MM.1S (cell line): ENCODE results near the gene RGS19.

Source experiments
- DNase-seq: peaks from one replicate; pipeline ENCODE4 v3.0.0-alpha.2; 2015
- H2AFZ ChIP-seq: fragments of 300-600 bp; sonication (generic); 2 replicates; pipeline ENCODE4 v1.6.0; 2016; ENCODE audit warnings: antibody characterized with exemption, low read length
- H3F3A ChIP-seq: fragments of 300-600 bp; sonication (generic); 2 replicates; pipeline ENCODE4 v1.6.1; 2016; ENCODE audit warnings: mild to moderate bottlenecking, antibody characterized with exemption, low read length, moderate library complexity, mixed read lengths; ENCODE audit not compliant: insufficient read depth
- H3K27ac ChIP-seq: fragments of 300-600 bp; sonication (generic); 2 replicates; pipeline ENCODE4 v1.5.1; 2016; ENCODE audit warnings: mild to moderate bottlenecking, low read length
- H3K27me3 ChIP-seq: fragments of 300-600 bp; sonication (generic); replicated peaks from 2 replicates; pipeline ENCODE4 v1.6.0; 2016; ENCODE audit warnings: low read length; ENCODE audit not compliant: insufficient read depth
- H3K36me3 ChIP-seq: fragments of 300-600 bp; sonication (generic); replicated peaks from 2 replicates; pipeline ENCODE4 v1.6.1; 2016; ENCODE audit warnings: mild to moderate bottlenecking, low read length, mixed read lengths; ENCODE audit not compliant: insufficient read depth
- H3K4me1 ChIP-seq: fragments of 300-600 bp; sonication (generic); 2 replicates; pipeline ENCODE4 v1.6.1; 2016; ENCODE audit warnings: low read length, mixed read lengths
- H3K4me2 ChIP-seq: fragments of 300-600 bp; sonication (generic); 2 replicates; pipeline ENCODE4 v1.6.0; 2016; ENCODE audit warnings: low read depth, low read length
- H3K4me3 ChIP-seq: fragments of 300-600 bp; sonication (generic); 2 replicates; pipeline ENCODE4 v1.5.1; 2016; ENCODE audit warnings: low read length, mixed read lengths
- H3K79me2 ChIP-seq: fragments of 300-600 bp; sonication (generic); 2 replicates; pipeline ENCODE4 v1.6.1; 2016; ENCODE audit warnings: mixed run types, low read length, mixed read lengths
- H3K9ac ChIP-seq: fragments of 300-600 bp; sonication (generic); 2 replicates; pipeline ENCODE4 v1.6.1; 2016; ENCODE audit warnings: low read length, mixed read lengths
- H3K9me2 ChIP-seq: fragments of 300-600 bp; sonication (generic); replicated peaks from 2 replicates; pipeline ENCODE4 v1.6.1; 2016; ENCODE audit warnings: mild to moderate bottlenecking, low read length, mixed read lengths; ENCODE audit not compliant: insufficient read depth
- H3K9me3 ChIP-seq: fragments of 300-600 bp; sonication (generic); replicated peaks from 2 replicates; pipeline ENCODE4 v1.6.1; 2016; ENCODE audit warnings: mild to moderate bottlenecking, low read length, mixed read lengths; ENCODE audit not compliant: insufficient read depth
- H4K20me1 ChIP-seq: fragments of 300-600 bp; sonication (generic); 2 replicates; pipeline ENCODE4 v1.6.1; 2016; ENCODE audit warnings: mild to moderate bottlenecking, low read length, moderate library complexity, mixed read lengths; ENCODE audit not compliant: insufficient read depth
- CTCF ChIP-seq: fragments of 300-600 bp; sonication (generic); IDR thresholded peaks from 2 replicates; pipeline ENCODE4 v1.5.1; 2016; ENCODE audit warnings: antibody characterized with exemption, low read length, mixed read lengths
- EZH2 ChIP-seq: fragments of 300-600 bp; sonication (generic); optimal IDR thresholded peaks from 2 replicates; pipeline ENCODE3; 2017; ENCODE audit warnings: low read depth, mild to moderate bottlenecking, antibody characterized with exemption, low read length, mixed read lengths
- EZH2phosphoT487 ChIP-seq: fragments of 300-600 bp; sonication (generic); IDR thresholded peaks from 2 replicates; pipeline ENCODE4 v1.6.1; 2018; ENCODE audit warnings: antibody characterized with exemption, low read length

The RGS19 gene

GRCh38 chr20:64043768-64044167, 35.5 kb downstream of the RGS19 start:
- Histone ChIP-seq H3K79me2 (no peaks in the 10 kb centered on the region), H3K36me3 (no peaks in the 10 kb centered on the region), H3K4me1 (no peaks in the 10 kb centered on the region), H3K9me3 (no peaks in the 10 kb centered on the region), H3K27me3 (peaks cover 82% of the 10 kb centered on the region), H3K4me3 (no peak overlapping the region), H3K9ac (no peak overlapping the region), H4K20me1 (no peaks in the 10 kb centered on the region), H2AFZ (no peak overlapping the region), H3K4me2 (no peak overlapping the region), H3K27ac (no peak overlapping the region), H3F3A (no peaks in the 10 kb centered on the region), H3K9me2 (no peaks in the 10 kb centered on the region)
- no peak for DNase-seq
- no peak for TF ChIP-seq EZH2
- TF ChIP-seq CTCF: no peak
- TF ChIP-seq EZH2phosphoT487: no peak

GRCh38 chr20:64042054-64042781, 37.1 kb downstream of the RGS19 start:
- Histone ChIP-seq H3K9me3 (no peaks in the 10 kb centered on the region), H3K4me1 (no peaks in the 10 kb centered on the region), H3K4me2 (peak overlapping the region; percentile 92), H3K27me3 (peaks cover 73% of the 10 kb centered on the region), H3K79me2 (no peaks in the 10 kb centered on the region), H3K9ac (peak overlapping the region; percentile 48; the same call in 1 of the 2 replicates), H3K27ac (no peak overlapping the region), H3K36me3 (no peaks in the 10 kb centered on the region), H3F3A (no peaks in the 10 kb centered on the region), H3K9me2 (no peaks in the 10 kb centered on the region), H2AFZ (peak overlapping the region; percentile 70), H4K20me1 (no peaks in the 10 kb centered on the region), H3K4me3 (peak overlapping the region; percentile 63)
- no peak for DNase-seq
- TF ChIP-seq EZH2phosphoT487: no peak
- TF ChIP-seq EZH2: peak; percentile 98
- no peak for TF ChIP-seq CTCF

GRCh38 chr20:64041781-64042053, 37.6 kb downstream of the RGS19 start:
- Histone ChIP-seq H3K4me2 (peak overlapping the region; percentile 92; the same call in 1 of the 2 replicates), H3K4me3 (no peak overlapping the region; the same call in 1 of the 2 replicates), H3K27ac (no peak overlapping the region), H3K9me2 (no peaks in the 10 kb centered on the region), H3K9ac (no peak overlapping the region), H3K9me3 (no peaks in the 10 kb centered on the region), H2AFZ (peak overlapping the region; percentile 70; the same call in 1 of the 2 replicates), H3K27me3 (peaks cover 71% of the 10 kb centered on the region), H3K79me2 (no peaks in the 10 kb centered on the region), H3K4me1 (no peaks in the 10 kb centered on the region), H3F3A (no peaks in the 10 kb centered on the region), H3K36me3 (no peaks in the 10 kb centered on the region), H4K20me1 (no peaks in the 10 kb centered on the region)
- no peak for TF ChIP-seq CTCF
- TF ChIP-seq EZH2phosphoT487: no peak
- TF ChIP-seq EZH2: no peak
- no peak for DNase-seq
